Muscle of leg (tissue), 11 donors: ENCODE measurements around the gene PKD2. TPM values are rescaled to one million over a fixed set of nuclear protein-coding genes. Genes with fewer than 3 reads are reported as not detected.

ENCODE experiments used
- DNase-seq: peaks from one replicate; pipeline ENCODE4 v3.0.0; 2013
- H3K27ac ChIP-seq: one replicate; pipeline ENCODE4 v1.5.1; 2013; ENCODE audit warnings: mild to moderate bottlenecking, low read length, control low read depth
- H3K27me3 ChIP-seq: one replicate; pipeline ENCODE4 v1.6.1; 2013; ENCODE audit warnings: low read length; ENCODE audit not compliant: control insufficient read depth, insufficient read depth
- H3K36me3 ChIP-seq: one replicate; pipeline ENCODE4 v1.6.1; 2013; ENCODE audit warnings: low read length; ENCODE audit not compliant: control insufficient read depth, insufficient read depth
- H3K4me1 ChIP-seq: one replicate; pipeline ENCODE4 v1.6.1; 2013; ENCODE audit warnings: low read length; ENCODE audit not compliant: control insufficient read depth, insufficient read depth
- H3K4me3 ChIP-seq: one replicate; pipeline ENCODE4 v1.5.1; 2013; ENCODE audit warnings: low read length, control low read depth
- H3K9me3 ChIP-seq: replicated peaks from 2 replicates; pipeline ENCODE4 v1.6.1; 2013; ENCODE audit warnings: low read depth, low read length; ENCODE audit not compliant: control insufficient read depth
- WGBS: methylation state at CpG from one replicate; pipeline ENCODE4 v1.1.5; 2013; ENCODE audit warnings: missing lambda C conversion rate; ENCODE audit not compliant: insufficient coverage; 5-methylcytosine and 5-hydroxymethylcytosine counted together
- polyA plus RNA-seq, 8 donors: library from polyadenylated mRNA; unstranded; fragments of 120-200 nt; gene quantifications; one replicate each; pipeline versions ENCODE4 v1.2.1 to v1.2.3, GENCODE V29; 2013; ENCODE audit warnings: inconsistent platforms in 1 of 8, low replicate concordance in 1 of 8; ENCODE audit not compliant: insufficient read length in 8 of 8, insufficient read depth in 1 of 8
- total RNA-seq: library from RNA; stranded (reverse); fragments of 120-200 nt; gene quantifications from one replicate; pipeline ENCODE4 v1.2.4, GENCODE V29; 2013

PKD2 gene
- total and polyA plus RNA-seq, 9 donors, result 20.1 to 42.7 (median 28.4) TPM

- Histone ChIP-seq H3K27me3 (no peaks in the 10 kb centered on the region), H3K4me1 (no peaks in the 10 kb centered on the region), H3K36me3 (no peaks in the 10 kb centered on the region), H3K4me3 (no peak overlapping the region), H3K9me3 (no peaks in the 10 kb centered on the region), H3K27ac (no peak overlapping the region)
- peak; percentile 41 for DNase-seq
These were observed 83.5 kb downstream of the PKD2 start for GRCh38 chr4:88090898-88091297.

GRCh38 chr4:88091378-88091777 is 83.9 kb downstream of the PKD2 start:
- H3K4me3 ChIP-seq, result no peak overlapping the region
- no peak overlapping the region for H3K27ac ChIP-seq
- DNase-seq, result no peak
- H3K4me1 ChIP-seq, result no peaks in the 10 kb centered on the region
- H3K27me3 ChIP-seq, result no peaks in the 10 kb centered on the region
- H3K36me3 ChIP-seq, result no peaks in the 10 kb centered on the region
- WGBS, result no CpG with 5 or more reads among the region's 3 CpGs
- H3K9me3 ChIP-seq, result no peaks in the 10 kb centered on the region

GRCh38 chr4:88093874-88094273 is 86.4 kb downstream of the PKD2 start:
- WGBS, result 90% methylated on average over 2 of the region's 5 CpGs

GRCh38 chr4:88097301-88097700 is 89.9 kb downstream of the PKD2 start:
- Histone ChIP-seq H3K4me1 (no peaks in the 10 kb centered on the region), H3K27me3 (no peaks in the 10 kb centered on the region), H3K9me3 (no peaks in the 10 kb centered on the region), H3K36me3 (no peaks in the 10 kb centered on the region), H3K27ac (no peak overlapping the region), H3K4me3 (no peak overlapping the region)
- no peak for DNase-seq
- WGBS, result no CpG with 5 or more reads among the region's 2 CpGs

More at GRCh38 chr4:88093874-88094273, 86.4 kb downstream of the PKD2 start:
- Histone ChIP-seq H3K36me3 (no peaks in the 10 kb centered on the region), H3K4me1 (no peaks in the 10 kb centered on the region), H3K27me3 (no peaks in the 10 kb centered on the region), H3K27ac (no peak overlapping the region), H3K9me3 (no peaks in the 10 kb centered on the region), H3K4me3 (no peak overlapping the region)
- no peak for DNase-seq

- H3K4me1 ChIP-seq, result no peaks in the 10 kb centered on the region
- no peak for DNase-seq
- no peak overlapping the region for H3K27ac ChIP-seq
- no peak overlapping the region for H3K4me3 ChIP-seq
- no CpG with 5 or more reads among the region's 3 CpGs for WGBS
- H3K36me3 ChIP-seq, result no peaks in the 10 kb centered on the region
- no peaks in the 10 kb centered on the region for H3K27me3 ChIP-seq
- H3K9me3 ChIP-seq, result no peaks in the 10 kb centered on the region
These were observed 90.3 kb downstream of the PKD2 start for GRCh38 chr4:88097781-88098180.

- H3K27ac ChIP-seq, result no peak overlapping the region
- H3K27me3 ChIP-seq, result no peaks in the 10 kb centered on the region
- H3K4me3 ChIP-seq, result no peak overlapping the region
- H3K4me1 ChIP-seq, result no peaks in the 10 kb centered on the region
- DNase-seq, result no peak
- WGBS, result 87% methylated on average over 4 of the region's 4 CpGs
- no peaks in the 10 kb centered on the region for H3K9me3 ChIP-seq
- H3K36me3 ChIP-seq, result no peaks in the 10 kb centered on the region
These were observed 91.7 kb downstream of the PKD2 start for GRCh38 chr4:88098993-88099752.

GRCh38 chr4:88101165-88101564 is 93.7 kb downstream of the PKD2 start:
- 80% methylated on average over 1 of the region's 6 CpGs for WGBS

GRCh38 chr4:88102026-88102425 is 94.6 kb downstream of the PKD2 start:
- Histone ChIP-seq H3K36me3 (no peaks in the 10 kb centered on the region), H3K27me3 (no peaks in the 10 kb centered on the region), H3K27ac (no peak overlapping the region), H3K4me3 (no peak overlapping the region), H3K9me3 (no peaks in the 10 kb centered on the region), H3K4me1 (no peaks in the 10 kb centered on the region)
- no peak for DNase-seq
- WGBS, result no CpG with 5 or more reads among the region's 7 CpGs

More at GRCh38 chr4:88101165-88101564, 93.7 kb downstream of the PKD2 start:
- H3K27ac ChIP-seq, result no peak overlapping the region
- H3K4me1 ChIP-seq, result no peaks in the 10 kb centered on the region
- DNase-seq, result peak; percentile 79
- H3K9me3 ChIP-seq, result no peaks in the 10 kb centered on the region
- no peak overlapping the region for H3K4me3 ChIP-seq
- H3K27me3 ChIP-seq, result no peaks in the 10 kb centered on the region
- H3K36me3 ChIP-seq, result no peaks in the 10 kb centered on the region

GRCh38 chr4:88104902-88105610 is 97.6 kb downstream of the PKD2 start:
- WGBS, result 100% methylated on average over 1 of the region's 4 CpGs
- H3K9me3 ChIP-seq, result no peaks in the 10 kb centered on the region
- H3K4me1 ChIP-seq, result no peaks in the 10 kb centered on the region
- no peak overlapping the region for H3K27ac ChIP-seq
- no peaks in the 10 kb centered on the region for H3K36me3 ChIP-seq
- no peaks in the 10 kb centered on the region for H3K27me3 ChIP-seq
- DNase-seq, result no peak
- no peak overlapping the region for H3K4me3 ChIP-seq

- WGBS, result no CpG with 5 or more reads among the region's 3 CpGs
- Histone ChIP-seq H3K36me3 (no peaks in the 10 kb centered on the region), H3K27ac (no peak overlapping the region), H3K4me1 (no peaks in the 10 kb centered on the region), H3K27me3 (no peaks in the 10 kb centered on the region), H3K9me3 (no peaks in the 10 kb centered on the region), H3K4me3 (no peak overlapping the region)
- DNase-seq, result no peak
These were observed 98.8 kb downstream of the PKD2 start for GRCh38 chr4:88106205-88106604.
